Naive thymus-derived CD8-positive, alpha-beta T cell (primary cell): Measurements from ENCODE around the gene FBXW10B. TPM values are rescaled to one million over a fixed set of nuclear protein-coding genes. Genes with fewer than 3 reads are reported as not detected.
"Not testable (repeated sequence)": the region's sequence is repeated elsewhere in the genome, so short reads cannot be mapped to it uniquely, and the experiment has no call there.

Source experiments
- ATAC-seq, 2 donors: fragments of 150-1000 bp; cut with Tn5 transposase in 1 of 2; sonication (Bioruptor Pico), chemical (Tn5 transposase) in 1 of 2; 1 replicate in 1 of 2; 2 replicates in 1 of 2; pipeline ENCODE4 v1.10.0; 2021; ENCODE audit warnings: mild to moderate bottlenecking in 2 of 2, moderate library complexity in 2 of 2
- POLR2A ChIA-PET: fragments of 350-600 bp; sonication (Branson Sonifier 250); formaldehyde crosslinking; loops from one replicate; lab custom pipeline; 2021; ENCODE audit warnings: antibody characterized with exemption; lab: Charles Lee
- DNase-seq, 10 donors: peaks; one replicate each; pipeline versions ENCODE4 v3.0.0 to v3.0.0-alpha.2; 2020 to 2022
- H3K27ac Mint-ChIP-seq, 10 donors: one replicate each; pipeline ENCODE4 v1.8.0; 2020 to 2022; ENCODE audit warnings: mild to moderate bottlenecking in 10 of 10, mixed read lengths in 10 of 10, moderate library complexity in 4 of 10, inconsistent platforms in 1 of 10
- H3K27me3 Mint-ChIP-seq, 5 donors: one replicate each; pipeline ENCODE4 v1.8.0; 2021 to 2022; ENCODE audit warnings: mixed read lengths in 5 of 5
- H3K36me3 Mint-ChIP-seq, 3 donors: one replicate each; pipeline ENCODE4 v1.8.0; 2020 to 2022; ENCODE audit warnings: mixed read lengths in 3 of 3, mild to moderate bottlenecking in 2 of 3, inconsistent platforms in 1 of 3
- H3K4me1 Mint-ChIP-seq, 4 donors: one replicate each; pipeline ENCODE4 v1.8.0; 2021 to 2022; ENCODE audit warnings: mixed read lengths in 4 of 4
- H3K4me3 Mint-ChIP-seq, 10 donors: one replicate each; pipeline ENCODE4 v1.8.0; 2020 to 2022; ENCODE audit warnings: mild to moderate bottlenecking in 10 of 10, mixed read lengths in 10 of 10, moderate library complexity in 6 of 10, inconsistent platforms in 1 of 10
- H3K9me3 Mint-ChIP-seq, 9 donors: one replicate each; pipeline ENCODE4 v1.8.0; 2020 to 2022; ENCODE audit warnings: mixed read lengths in 9 of 9, mild to moderate bottlenecking in 3 of 9, inconsistent platforms in 1 of 9, moderate library complexity in 1 of 9
- polyA plus RNA-seq, 3 donors: library from polyadenylated mRNA; unstranded; fragments of 300-500 nt; fragmentation: Illumina TruSeq; gene quantifications; one replicate each; pipeline ENCODE4 v1.2.3, GENCODE V29; 2021
- total RNA-seq, 8 experiments: library from RNA in 2 of 8; stranded (reverse) in 2 of 8; gene quantifications; one replicate each; pipeline ENCODE4 v1.2.3 and lab custom pipeline; 2021 to 2026

FBXW10B gene
- total and polyA plus RNA-seq, 5 experiments from 2014 or later = 0.62 to 0.77 TPM; not detected in 3

- POLR2A ChIA-PET = no interaction called here
Observed at GRCh38 chr17:15650741-15651582, 31.5 kb upstream of the FBXW10B start.

GRCh38 chr17:15649861-15650421 is 30.4 kb upstream of the FBXW10B start:
- Mint-ChIP-seq H3K9me3 (peaks cover 0 to 3% (median 0%) of the 10 kb centered on the region in 9 donors), H3K4me1 (peaks cover 4 to 22% (median 7%) of the 10 kb centered on the region in 4 donors), H3K27ac (no peak overlapping the region), H3K4me3 (no peak overlapping the region), H3K36me3 (peaks cover 0 to 14% (median 0%) of the 10 kb centered on the region in 3 donors), H3K27me3 (no peaks in the 10 kb centered on the region)
- no peak for ATAC-seq
- no peak for DNase-seq
- POLR2A ChIA-PET = no interaction called here

More at GRCh38 chr17:15650741-15651582, 31.5 kb upstream of the FBXW10B start:
- ATAC-seq = no peak
- Mint-ChIP-seq H3K9me3 (no peaks in the 10 kb centered on the region), H3K27ac (peak overlapping the region in 2 of 10 donors; percentile 56 to 76), H3K4me3 (no peak overlapping the region), H3K4me1 (peaks cover 4 to 22% (median 7%) of the 10 kb centered on the region in 4 donors), H3K36me3 (peaks cover 0 to 15% (median 0%) of the 10 kb centered on the region in 3 donors), H3K27me3 (no peaks in the 10 kb centered on the region)
- DNase-seq = no peak

- Mint-ChIP-seq H3K4me3 (no peak overlapping the region), H3K27ac (no peak overlapping the region), H3K36me3 (peaks cover 0 to 6% (median 0%) of the 10 kb centered on the region in 3 donors), H3K9me3 (peaks cover 0 to 3% (median 0%) of the 10 kb centered on the region in 9 donors), H3K4me1 (peaks cover 1 to 22% (median 7%) of the 10 kb centered on the region in 4 donors), H3K27me3 (no peaks in the 10 kb centered on the region)
- POLR2A ChIA-PET = interaction anchor here (0.7 kb wide), 1 partner anchor 616 kb away, joined by 3 read pairs; no protein-coding TSS in a partner anchor
- DNase-seq = no peak
- no peak for ATAC-seq
Observed at GRCh38 chr17:15648386-15648785, 28.9 kb upstream of the FBXW10B start.

GRCh38 chr17:15645942-15646312 is 26.4 kb upstream of the FBXW10B start:
- POLR2A ChIA-PET, H3K27ac Mint-ChIP-seq: not testable (repeated sequence)

GRCh38 chr17:15645099-15645941 is 25.8 kb upstream of the FBXW10B start:
- H3K27me3 Mint-ChIP-seq, H3K4me1 Mint-ChIP-seq, DNase-seq, POLR2A ChIA-PET, ATAC-seq, H3K4me3 Mint-ChIP-seq, H3K36me3 Mint-ChIP-seq, H3K9me3 Mint-ChIP-seq, H3K27ac Mint-ChIP-seq: not testable (repeated sequence)

More at GRCh38 chr17:15645942-15646312, 26.4 kb upstream of the FBXW10B start:
- H3K27me3 Mint-ChIP-seq, H3K9me3 Mint-ChIP-seq, H3K4me3 Mint-ChIP-seq, H3K4me1 Mint-ChIP-seq, ATAC-seq, DNase-seq, H3K36me3 Mint-ChIP-seq: not testable (repeated sequence)

- POLR2A ChIA-PET, H3K4me1 Mint-ChIP-seq, H3K9me3 Mint-ChIP-seq, H3K27me3 Mint-ChIP-seq, H3K36me3 Mint-ChIP-seq, DNase-seq, H3K4me3 Mint-ChIP-seq, H3K27ac Mint-ChIP-seq, ATAC-seq: not testable (repeated sequence)
Observed at GRCh38 chr17:15642505-15643251, 23.2 kb upstream of the FBXW10B start.

- H3K36me3 Mint-ChIP-seq, POLR2A ChIA-PET, ATAC-seq, H3K9me3 Mint-ChIP-seq, H3K4me1 Mint-ChIP-seq, H3K4me3 Mint-ChIP-seq, DNase-seq, H3K27ac Mint-ChIP-seq, H3K27me3 Mint-ChIP-seq: not testable (repeated sequence)
Observed at GRCh38 chr17:15642014-15642413, 22.5 kb upstream of the FBXW10B start.

GRCh38 chr17:15630930-15631453 is 11.5 kb upstream of the FBXW10B start:
- H3K36me3 Mint-ChIP-seq = peaks cover 0 to 36% (median 19%) of the 10 kb centered on the region in 3 donors
- H3K4me3 Mint-ChIP-seq, H3K27ac Mint-ChIP-seq, H3K9me3 Mint-ChIP-seq, H3K4me1 Mint-ChIP-seq, DNase-seq, POLR2A ChIA-PET, ATAC-seq, H3K27me3 Mint-ChIP-seq: not testable (repeated sequence)

- DNase-seq, POLR2A ChIA-PET, H3K4me1 Mint-ChIP-seq, H3K27ac Mint-ChIP-seq, ATAC-seq, H3K27me3 Mint-ChIP-seq, H3K9me3 Mint-ChIP-seq, H3K4me3 Mint-ChIP-seq: not testable (repeated sequence)
- H3K36me3 Mint-ChIP-seq = peaks cover 0 to 36% (median 19%) of the 10 kb centered on the region in 3 donors
Observed at GRCh38 chr17:15629991-15630390, 10.5 kb upstream of the FBXW10B start.

- H3K9me3 Mint-ChIP-seq, DNase-seq, H3K27ac Mint-ChIP-seq, H3K27me3 Mint-ChIP-seq, H3K4me3 Mint-ChIP-seq, POLR2A ChIA-PET, H3K4me1 Mint-ChIP-seq, ATAC-seq: not testable (repeated sequence)
- peaks cover 0 to 16% (median 2%) of the 10 kb centered on the region in 3 donors for H3K36me3 Mint-ChIP-seq
Observed at GRCh38 chr17:15623661-15624209, 4.2 kb upstream of the FBXW10B start.

GRCh38 chr17:15623255-15623654 is 3.8 kb upstream of the FBXW10B start:
- H3K4me3 Mint-ChIP-seq, ATAC-seq: not testable (repeated sequence)

GRCh38 chr17:15622124-15622523 is 2.6 kb upstream of the FBXW10B start:
- H3K4me1 Mint-ChIP-seq, H3K36me3 Mint-ChIP-seq, POLR2A ChIA-PET, ATAC-seq, H3K27me3 Mint-ChIP-seq, H3K4me3 Mint-ChIP-seq, H3K9me3 Mint-ChIP-seq, H3K27ac Mint-ChIP-seq, DNase-seq: not testable (repeated sequence)

More at GRCh38 chr17:15623255-15623654, 3.8 kb upstream of the FBXW10B start:
- POLR2A ChIA-PET, H3K27me3 Mint-ChIP-seq, H3K27ac Mint-ChIP-seq, H3K4me1 Mint-ChIP-seq, H3K9me3 Mint-ChIP-seq, DNase-seq: not testable (repeated sequence)
- H3K36me3 Mint-ChIP-seq = peaks cover 0 to 11% (median 0%) of the 10 kb centered on the region in 3 donors
